Measurements from ENCODE around the gene CCR3. TPM values are rescaled to one million over a fixed set of nuclear protein-coding genes. Genes with fewer than 3 reads are reported as not detected.

The CCR3 gene
- total RNA-seq, 1 donor from 2014 or later, result not detected

DNA sequence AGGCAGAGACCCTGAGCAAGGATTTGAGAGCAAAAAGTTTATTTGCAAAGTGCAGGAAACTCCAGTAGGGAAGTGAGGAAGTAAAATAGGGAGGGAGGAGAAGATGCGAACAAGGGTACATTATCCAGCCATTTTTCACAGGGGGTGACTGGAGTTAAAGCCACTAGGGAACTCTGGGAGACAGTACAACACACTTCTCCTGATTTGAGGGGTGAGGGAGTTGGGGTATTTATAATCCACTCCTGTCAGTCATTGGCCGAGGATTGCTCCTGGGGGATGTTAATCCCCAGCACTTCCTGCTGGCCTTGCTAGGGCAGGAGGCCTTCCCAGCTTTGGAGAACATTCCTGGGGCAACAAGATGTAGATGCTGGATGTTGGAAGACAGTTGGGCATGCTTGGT lies 28.2 kb downstream of the CCR3 start:
- intact Hi-C loops (cut with DNase I), result no loop called here
- DNase-seq (ENCODE audit: extremely low spot score in 2 of 2), result no peak
- Histone ChIP-seq H3K4me3 (no peak overlapping the region), H3K27ac (no peak overlapping the region), H3K9me3 (no peaks in the 10 kb centered on the region), H3K27me3 (no peaks in the 10 kb centered on the region), H3K36me3 (no peaks in the 10 kb centered on the region), H3K4me1 (no peaks in the 10 kb centered on the region)
- no peak for TF ChIP-seq POLR2AphosphoS5 (IDR thresholded peaks at IDR 0.05; ENCODE audit: insufficient read depth in 1 of 2, low read depth in 1 of 2)
- TF ChIP-seq, protein P1, sequence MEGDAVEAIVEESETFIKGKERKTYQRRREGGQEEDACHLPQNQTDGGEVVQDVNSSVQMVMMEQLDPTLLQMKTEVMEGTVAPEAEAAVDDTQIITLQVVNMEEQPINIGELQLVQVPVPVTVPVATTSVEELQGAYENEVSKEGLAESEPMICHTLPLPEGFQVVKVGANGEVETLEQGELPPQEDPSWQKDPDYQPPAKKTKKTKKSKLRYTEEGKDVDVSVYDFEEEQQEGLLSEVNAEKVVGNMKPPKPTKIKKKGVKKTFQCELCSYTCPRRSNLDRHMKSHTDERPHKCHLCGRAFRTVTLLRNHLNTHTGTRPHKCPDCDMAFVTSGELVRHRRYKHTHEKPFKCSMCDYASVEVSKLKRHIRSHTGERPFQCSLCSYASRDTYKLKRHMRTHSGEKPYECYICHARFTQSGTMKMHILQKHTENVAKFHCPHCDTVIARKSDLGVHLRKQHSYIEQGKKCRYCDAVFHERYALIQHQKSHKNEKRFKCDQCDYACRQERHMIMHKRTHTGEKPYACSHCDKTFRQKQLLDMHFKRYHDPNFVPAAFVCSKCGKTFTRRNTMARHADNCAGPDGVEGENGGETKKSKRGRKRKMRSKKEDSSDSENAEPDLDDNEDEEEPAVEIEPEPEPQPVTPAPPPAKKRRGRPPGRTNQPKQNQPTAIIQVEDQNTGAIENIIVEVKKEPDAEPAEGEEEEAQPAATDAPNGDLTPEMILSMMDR (IDR thresholded peaks at IDR 0.05), result no peak

GRCh38 chr3:46271209-46271745 lies 29.0 kb downstream of the CCR3 start:
- no peak for DNase-seq (ENCODE audit: extremely low spot score in 2 of 2)
- H3K27me3 ChIP-seq, result no peaks in the 10 kb centered on the region
- H3K27ac ChIP-seq, result no peak overlapping the region
- H3K4me1 ChIP-seq, result no peaks in the 10 kb centered on the region
- H3K9me3 ChIP-seq, result no peaks in the 10 kb centered on the region
- no peak overlapping the region for H3K4me3 ChIP-seq
- no peak for TF ChIP-seq POLR2AphosphoS5 (IDR thresholded peaks at IDR 0.05; ENCODE audit: insufficient read depth in 1 of 2, low read depth in 1 of 2)
- TF ChIP-seq, protein P1 (IDR thresholded peaks at IDR 0.05), result no peak
- TF ChIP-seq POLR2A (IDR thresholded peaks at IDR 0.05), result no peak
- no peaks in the 10 kb centered on the region for H3K36me3 ChIP-seq
- intact Hi-C loops (cut with DNase I), result no loop called here

DNA sequence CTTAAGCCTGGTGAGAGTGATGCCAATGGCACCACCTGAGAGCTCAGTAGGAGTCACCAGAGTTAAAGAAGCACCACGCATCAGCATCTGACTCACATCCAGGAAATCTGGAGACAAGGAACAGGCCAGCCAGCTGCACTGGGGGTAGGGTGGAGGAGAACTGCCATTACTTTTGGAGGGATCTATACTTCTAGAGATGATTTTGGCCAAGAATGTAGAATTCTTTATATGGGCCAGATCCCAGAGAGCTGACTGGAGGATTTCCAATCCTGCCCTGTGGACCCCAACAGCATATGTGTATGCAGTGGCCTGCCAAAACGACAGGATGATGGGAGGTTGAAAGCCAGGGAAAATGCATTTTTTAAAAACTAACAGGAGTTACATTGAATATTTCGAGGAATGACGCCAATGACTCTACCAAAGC lies 29.8 kb downstream of the CCR3 start:
- Histone ChIP-seq H3K27me3 (no peaks in the 10 kb centered on the region), H3K4me1 (no peaks in the 10 kb centered on the region), H3K27ac (no peak overlapping the region), H3K9me3 (no peaks in the 10 kb centered on the region), H3K4me3 (no peak overlapping the region), H3K36me3 (no peaks in the 10 kb centered on the region)
- intact Hi-C loops (cut with DNase I), result no loop called here
- DNase-seq (ENCODE audit: extremely low spot score in 2 of 2), result no peak
- TF ChIP-seq POLR2AphosphoS5 (IDR thresholded peaks at IDR 0.05; ENCODE audit: insufficient read depth in 1 of 2, low read depth in 1 of 2), result no peak
- no peak for TF ChIP-seq POLR2A (IDR thresholded peaks at IDR 0.05)
- TF ChIP-seq, protein P1 (IDR thresholded peaks at IDR 0.05), result no peak

DNA sequence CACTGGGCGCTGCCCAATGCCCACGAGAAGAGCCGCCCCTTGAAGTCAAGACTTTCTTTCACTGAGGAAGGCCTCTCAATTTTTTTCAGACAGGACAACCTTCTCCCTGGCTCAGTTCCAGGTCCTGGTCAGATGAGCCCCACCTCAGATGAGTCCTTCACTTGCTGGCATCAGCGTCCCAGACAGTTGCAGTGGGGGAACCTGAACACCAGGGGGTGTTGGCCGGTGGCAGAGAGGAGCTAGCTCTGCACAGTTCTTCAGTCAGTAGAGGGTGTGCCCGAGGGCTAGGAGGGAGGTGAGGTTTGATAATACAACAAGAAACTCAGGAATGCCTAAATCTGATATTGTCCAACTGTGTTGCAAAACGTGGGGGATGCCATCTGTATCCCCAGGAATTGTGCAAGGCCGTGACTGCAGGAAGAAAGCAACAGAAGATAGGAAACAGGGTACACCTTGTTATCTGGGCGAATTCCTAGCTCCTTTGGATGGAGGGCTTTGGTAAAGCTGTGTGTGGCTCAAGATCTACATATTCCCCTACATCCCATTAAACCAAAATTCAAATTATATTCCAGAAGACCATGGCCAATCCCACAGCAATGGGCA lies 34.3 kb downstream of the CCR3 start:
- H3K27me3 ChIP-seq, result no peaks in the 10 kb centered on the region
- H3K27ac ChIP-seq, result no peak overlapping the region
- DNase-seq (ENCODE audit: extremely low spot score in 2 of 2), result no peak
- no peaks in the 10 kb centered on the region for H3K36me3 ChIP-seq
- no peaks in the 10 kb centered on the region for H3K9me3 ChIP-seq
- no peak overlapping the region for H3K4me3 ChIP-seq
- TF ChIP-seq, protein P1 (IDR thresholded peaks at IDR 0.05), result peak in 2 of 3 experiments; percentile 9 to 42
- no peak for TF ChIP-seq POLR2AphosphoS5 (IDR thresholded peaks at IDR 0.05; ENCODE audit: insufficient read depth in 1 of 2, low read depth in 1 of 2)
- H3K4me1 ChIP-seq, result peaks cover 4% of the 10 kb centered on the region
- intact Hi-C loops (cut with DNase I), result no loop called here

DNA sequence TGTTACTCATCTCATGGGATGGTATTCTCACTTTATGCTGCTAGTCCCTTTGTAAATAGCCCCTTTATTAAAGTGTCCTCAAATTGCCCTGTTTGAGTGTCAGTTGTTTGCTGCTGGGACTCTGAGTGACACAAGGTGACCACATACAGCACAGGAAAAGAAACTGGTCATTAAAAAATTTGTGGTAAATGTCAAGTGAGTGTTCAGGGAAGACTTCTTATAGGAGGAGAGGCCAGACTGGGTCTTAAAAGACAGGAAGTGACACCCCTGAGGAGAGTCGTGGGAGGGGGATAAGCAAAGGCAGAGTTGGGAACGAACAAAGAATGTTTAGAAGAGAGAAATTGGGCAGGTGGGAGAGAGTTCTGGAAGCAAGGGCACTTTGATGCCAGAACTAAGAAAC lies 35.2 kb downstream of the CCR3 start:
- Histone ChIP-seq H3K9me3 (no peaks in the 10 kb centered on the region), H3K27ac (no peak overlapping the region)
- TF ChIP-seq, protein P1 (IDR thresholded peaks at IDR 0.05), result no peak
- TF ChIP-seq POLR2AphosphoS5 (IDR thresholded peaks at IDR 0.05; ENCODE audit: insufficient read depth in 1 of 2, low read depth in 1 of 2), result no peak
- no peak for TF ChIP-seq POLR2A (IDR thresholded peaks at IDR 0.05)

More for the DNA sequence above, 35.2 kb downstream of the CCR3 start:
- peaks cover 10% of the 10 kb centered on the region for H3K4me1 ChIP-seq
- no peaks in the 10 kb centered on the region for H3K27me3 ChIP-seq
- no peak overlapping the region for H3K4me3 ChIP-seq
- intact Hi-C loops (cut with DNase I), result no loop called here
- DNase-seq (ENCODE audit: extremely low spot score in 2 of 2), result no peak
- no peaks in the 10 kb centered on the region for H3K36me3 ChIP-seq
